Measurements from ENCODE around the gene SMARCD3.

Gene SMARCD3

GRCh38 chr7:151210087-151210854 lies 38.2 kb downstream of the SMARCD3 start, which contains the start of gene H2BK1:
H2BK1 (minus strand) TSS chr7:151210488; CDS start chr7:151210318, 170 bp downstream.
- no peak for DNase-seq (ENCODE audit: low read depth in 2 of 2)

- DNase-seq (ENCODE audit: low read depth in 2 of 2): no peak
These were observed 38.9 kb downstream of the SMARCD3 start for GRCh38 chr7:151209588-151209987.

DNA sequence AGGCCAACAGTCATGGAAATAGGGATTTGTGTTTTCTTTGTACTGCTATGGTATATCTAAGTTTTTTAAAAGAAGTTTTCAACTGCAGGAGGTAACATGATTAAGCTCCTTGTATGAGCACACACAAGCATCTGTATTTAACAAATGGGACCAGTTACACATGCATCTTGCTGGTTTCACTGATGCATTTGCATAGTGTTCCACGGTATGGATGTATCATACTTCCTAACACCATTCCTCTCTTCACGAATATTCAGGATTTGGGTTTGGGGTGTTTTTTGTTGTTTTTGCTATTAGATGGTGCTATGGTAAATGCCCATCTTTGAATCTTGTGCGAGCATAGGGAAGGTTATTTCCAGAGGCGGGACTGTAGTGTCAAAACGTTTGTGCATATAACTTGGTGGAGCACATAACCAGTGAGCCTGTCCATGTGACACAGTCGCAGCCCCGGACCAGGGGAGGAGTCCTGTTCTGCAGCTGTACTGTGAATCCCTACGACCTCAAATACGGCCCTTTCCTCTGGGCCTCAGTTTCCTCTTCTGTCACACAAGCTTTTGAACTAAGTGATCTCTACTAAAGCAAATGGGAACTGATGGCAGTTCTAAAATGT lies 40.1 kb downstream of the SMARCD3 start:
- DNase-seq (ENCODE audit: low read depth in 2 of 2): no peak

GRCh38 chr7:151207804-151208203 lies 40.7 kb downstream of the SMARCD3 start:
- DNase-seq (ENCODE audit: low read depth in 2 of 2): no peak

DNA sequence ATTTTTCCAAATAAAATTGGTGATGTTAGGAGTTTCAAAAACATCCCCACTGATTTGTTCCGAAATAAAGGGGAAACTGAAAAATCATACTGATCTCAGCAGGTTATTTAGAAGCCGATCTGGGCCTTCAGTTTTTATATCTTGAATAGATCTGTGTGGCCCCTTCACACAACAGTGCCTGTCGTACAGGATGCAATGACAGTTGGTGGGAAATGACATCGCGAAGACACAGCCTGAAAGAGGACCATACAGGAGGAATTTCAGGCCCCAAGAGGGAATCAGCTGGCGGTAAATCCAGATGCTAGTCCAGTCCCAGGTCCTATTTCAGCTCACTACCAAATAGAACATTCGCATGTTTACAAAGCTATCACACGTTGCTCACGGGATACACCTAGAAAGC lies 41.2 kb downstream of the SMARCD3 start:
- DNase-seq (ENCODE audit: low read depth in 2 of 2): no peak

DNA sequence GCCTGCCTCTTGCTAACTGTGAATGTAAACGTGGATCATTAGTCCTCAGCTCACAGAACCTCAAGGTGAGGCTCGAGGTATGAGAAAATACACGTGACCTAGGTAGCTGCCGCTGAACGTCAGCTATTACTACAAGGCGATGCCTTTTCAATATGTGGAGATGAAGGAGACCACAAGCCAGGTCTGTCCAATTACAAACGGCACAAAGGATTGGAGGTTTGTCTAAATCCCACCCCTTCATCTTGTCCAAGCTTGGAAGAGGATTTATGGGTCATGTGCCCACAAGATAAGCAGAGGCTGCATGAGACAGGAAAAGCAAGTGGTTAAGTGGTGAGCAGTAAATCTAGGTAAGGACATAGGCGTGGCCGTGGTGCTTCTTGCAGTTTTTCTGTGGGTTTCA lies 41.6 kb downstream of the SMARCD3 start:
- DNase-seq (ENCODE audit: low read depth in 2 of 2): no peak

DNA sequence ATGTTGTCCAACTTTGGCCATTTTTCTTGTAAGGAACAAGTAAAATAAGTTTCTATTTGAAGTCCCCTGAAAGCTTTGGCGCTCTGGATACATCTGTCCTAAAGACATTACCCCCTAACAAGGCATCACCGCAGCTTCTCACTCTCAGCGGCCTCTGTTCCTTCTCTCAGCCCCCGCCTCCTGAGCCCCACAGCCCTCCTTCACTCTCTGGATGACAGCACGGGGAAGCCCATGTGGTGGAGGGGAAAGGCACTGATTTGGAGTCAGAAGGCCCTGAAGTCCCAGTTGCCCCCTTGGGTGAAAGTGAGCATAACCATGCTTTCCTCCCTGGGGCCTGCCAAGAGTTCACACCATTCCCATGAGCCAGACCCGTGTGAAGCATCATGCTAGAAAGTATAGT lies 42.8 kb downstream of the SMARCD3 start:
- no peak for DNase-seq (ENCODE audit: low read depth in 2 of 2)

DNA sequence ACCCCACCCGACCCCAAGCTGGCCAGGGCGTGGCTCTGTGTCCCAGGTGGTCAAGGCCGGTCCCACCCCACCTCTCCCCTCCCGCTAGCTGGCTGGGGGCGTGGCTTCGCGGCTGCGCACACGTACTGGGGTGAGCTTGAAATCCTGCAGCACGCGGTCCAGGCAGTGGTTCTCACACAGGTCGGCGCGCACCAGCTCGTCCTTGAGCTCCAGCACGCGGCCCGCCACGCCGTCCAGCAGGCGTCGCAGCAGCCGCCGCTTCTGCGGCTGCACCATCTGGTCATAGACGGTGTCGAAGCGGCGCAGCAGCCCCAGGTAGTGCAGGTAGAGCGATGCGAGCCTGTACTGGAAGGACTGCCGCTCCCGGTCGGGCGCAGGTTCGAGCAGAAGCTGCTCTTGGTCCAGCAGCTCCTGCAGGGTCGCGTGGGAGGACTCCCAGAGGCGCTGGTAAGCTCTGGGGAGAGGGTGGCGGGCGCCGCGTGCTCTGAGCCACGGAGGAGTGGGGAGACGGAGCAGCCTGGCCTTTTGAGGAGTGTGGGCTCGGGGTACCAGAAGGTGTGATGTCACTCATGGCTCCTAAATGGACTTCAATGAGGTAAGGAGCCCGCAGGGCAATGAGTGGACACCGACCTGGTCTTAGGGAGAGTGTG lies 44.0 kb downstream of the SMARCD3 start:
- DNase-seq (ENCODE audit: low read depth in 2 of 2): no peak

DNA sequence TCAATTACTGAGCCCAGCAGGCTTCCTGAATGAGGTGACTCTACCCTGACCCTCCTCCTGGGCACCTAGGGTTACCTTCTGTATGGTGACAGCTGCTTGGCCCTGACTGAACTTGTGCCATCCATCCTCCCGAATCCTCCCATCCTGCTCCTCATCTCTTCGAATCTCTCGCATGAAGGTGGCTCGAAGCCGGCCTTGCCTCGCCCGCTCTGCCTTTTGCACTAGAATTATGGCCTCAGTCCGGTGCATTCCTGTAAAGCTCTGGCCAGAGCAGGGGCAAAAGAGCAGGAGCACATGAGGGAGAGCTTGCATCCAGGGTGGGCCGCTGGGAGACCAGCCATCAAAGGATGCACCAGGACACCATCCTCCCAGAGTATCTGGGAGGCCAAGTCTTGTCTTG lies 45.7 kb downstream of the SMARCD3 start:
- DNase-seq (ENCODE audit: low read depth in 2 of 2): no peak

GRCh38 chr7:151201751-151202150 lies 46.7 kb downstream of the SMARCD3 start:
- DNase-seq (ENCODE audit: low read depth in 2 of 2): no peak

GRCh38 chr7:151201344-151201743 lies 47.1 kb downstream of the SMARCD3 start:
- DNase-seq (ENCODE audit: low read depth in 2 of 2): no peak

DNA sequence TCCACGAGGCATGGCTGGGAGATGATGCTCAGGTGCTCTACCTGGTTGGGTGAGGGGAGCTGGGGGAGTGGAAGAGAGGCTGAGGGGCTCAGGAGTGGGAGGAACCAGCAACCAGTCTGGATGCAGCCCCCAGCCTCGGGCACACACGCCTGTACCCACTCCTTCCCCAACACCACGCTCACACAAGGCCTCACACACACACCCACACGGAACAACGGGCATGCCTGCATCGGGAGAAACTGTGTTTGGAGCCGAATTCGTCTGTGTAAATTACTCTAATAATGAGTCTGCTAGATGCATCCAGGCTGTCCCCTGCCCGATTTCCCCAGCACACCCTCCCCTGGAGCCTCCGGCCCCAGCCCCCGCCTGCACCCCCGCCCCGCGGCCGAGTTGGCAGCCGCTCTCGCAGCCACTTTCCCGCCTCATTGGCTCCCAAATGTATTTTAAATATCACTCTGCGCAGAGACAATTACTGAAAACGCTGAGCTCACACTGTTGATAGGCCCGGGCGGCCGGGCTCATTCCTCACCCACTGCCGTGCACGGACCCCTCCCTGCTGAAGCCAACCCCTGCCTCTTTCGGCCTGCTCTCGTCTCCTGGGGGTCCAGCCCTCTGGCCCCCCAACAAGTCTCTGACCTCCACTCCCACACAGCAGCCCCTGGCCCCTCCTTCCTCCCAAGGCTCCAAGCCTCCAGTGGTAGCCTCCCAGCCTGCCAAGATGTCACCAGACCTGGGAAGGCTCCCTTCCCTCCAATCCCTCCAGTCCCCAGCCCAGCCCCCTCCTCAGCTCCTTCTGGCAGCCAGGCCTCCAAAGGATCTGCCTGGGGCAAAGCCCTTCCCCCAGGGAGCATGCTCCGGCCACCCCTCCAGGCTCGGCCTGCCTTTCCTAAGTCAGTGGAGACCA lies 49.3 kb downstream of the SMARCD3 start:
- DNase-seq (ENCODE audit: low read depth in 2 of 2): no peak

GRCh38 chr7:151197932-151198331 lies 50.6 kb downstream of the SMARCD3 start:
- DNase-seq (ENCODE audit: low read depth in 2 of 2): no peak

DNA sequence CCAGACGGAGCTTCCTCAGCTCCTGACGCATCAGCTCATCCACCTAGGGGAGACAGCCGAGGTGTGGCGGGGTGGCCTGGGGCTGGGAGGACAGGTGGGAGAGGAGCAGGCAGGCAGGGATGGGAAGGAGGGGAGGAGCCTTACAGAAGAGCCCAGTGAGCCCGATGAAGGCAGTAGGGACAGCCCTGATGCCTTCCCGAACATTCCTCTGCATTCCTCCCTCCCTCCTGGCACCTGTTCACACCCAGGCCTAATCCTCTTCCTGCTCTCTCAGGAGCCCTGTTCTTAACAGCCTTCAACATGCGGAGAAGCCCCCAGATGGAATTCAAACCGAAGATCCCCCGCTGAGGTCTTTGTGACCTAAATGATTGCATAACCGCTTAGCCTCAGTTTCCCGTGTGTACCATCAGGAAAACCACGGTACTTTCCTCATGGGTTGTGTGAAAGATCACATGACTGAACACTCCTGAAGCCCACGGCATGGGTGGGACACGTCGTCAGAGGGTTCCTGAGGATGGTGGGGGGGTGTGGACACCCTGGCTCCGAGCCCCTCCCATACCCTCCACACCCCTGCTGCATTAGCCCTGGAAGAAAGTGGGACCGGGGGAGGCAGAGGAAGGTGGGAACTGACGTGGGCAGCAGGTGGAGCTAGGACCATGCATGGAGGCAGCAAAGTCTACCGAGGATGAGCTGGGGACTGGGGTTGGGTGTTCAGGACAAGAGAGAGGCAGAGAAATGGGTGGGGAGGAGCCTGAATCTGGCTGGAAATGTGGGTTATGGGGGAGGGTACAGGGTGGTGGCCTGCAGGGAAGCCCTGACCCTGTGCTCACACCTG lies 52.7 kb downstream of the SMARCD3 start:
- no peak for DNase-seq (ENCODE audit: low read depth in 2 of 2)

GRCh38 chr7:151194188-151194587 lies 54.3 kb downstream of the SMARCD3 start:
- DNase-seq (ENCODE audit: low read depth in 2 of 2): no peak

DNA sequence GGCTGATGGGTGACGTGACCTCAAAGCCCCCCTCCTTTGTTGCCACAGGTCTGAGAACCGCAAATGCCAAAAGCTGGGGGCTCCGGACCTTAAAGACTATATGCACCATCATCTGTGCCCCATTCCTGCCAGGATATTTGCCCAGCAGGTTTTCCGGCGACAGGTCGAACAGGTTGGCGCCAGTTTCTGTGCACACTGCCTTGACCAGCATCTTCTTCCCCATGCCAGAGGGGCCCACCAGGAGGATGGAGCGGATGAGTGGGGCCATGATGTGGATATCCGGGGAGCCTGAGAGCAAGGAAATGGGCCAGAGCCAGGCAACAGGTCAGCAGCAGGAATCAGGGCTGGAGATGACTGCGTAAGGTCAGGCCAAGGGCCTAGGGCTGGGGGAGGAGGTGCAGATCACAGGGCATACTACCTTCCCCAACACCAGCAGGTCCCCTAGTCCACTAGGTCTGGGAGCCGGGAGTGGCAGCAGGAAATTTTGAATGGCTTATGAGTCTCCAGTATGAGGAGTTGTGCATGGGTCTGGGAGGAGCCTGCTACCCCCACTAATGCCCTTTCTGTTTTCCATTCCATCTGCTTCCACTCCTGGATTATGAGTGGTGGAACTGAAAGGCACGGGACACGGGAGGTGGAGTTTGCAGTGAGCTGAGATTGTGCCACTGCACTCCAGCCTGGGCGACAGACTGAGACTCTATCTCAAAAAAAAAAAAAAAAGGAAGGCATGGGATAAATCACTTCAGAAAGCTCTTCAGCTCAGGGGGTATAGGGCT lies 55.1 kb downstream of the SMARCD3 start:
- DNase-seq (ENCODE audit: low read depth in 2 of 2): no peak

- DNase-seq (ENCODE audit: low read depth in 2 of 2): no peak
These were observed 56.4 kb downstream of the SMARCD3 start for GRCh38 chr7:151192002-151192539.

- no peak for DNase-seq (ENCODE audit: low read depth in 2 of 2)
These were observed 57.0 kb downstream of the SMARCD3 start for GRCh38 chr7:151191544-151191943.

DNA sequence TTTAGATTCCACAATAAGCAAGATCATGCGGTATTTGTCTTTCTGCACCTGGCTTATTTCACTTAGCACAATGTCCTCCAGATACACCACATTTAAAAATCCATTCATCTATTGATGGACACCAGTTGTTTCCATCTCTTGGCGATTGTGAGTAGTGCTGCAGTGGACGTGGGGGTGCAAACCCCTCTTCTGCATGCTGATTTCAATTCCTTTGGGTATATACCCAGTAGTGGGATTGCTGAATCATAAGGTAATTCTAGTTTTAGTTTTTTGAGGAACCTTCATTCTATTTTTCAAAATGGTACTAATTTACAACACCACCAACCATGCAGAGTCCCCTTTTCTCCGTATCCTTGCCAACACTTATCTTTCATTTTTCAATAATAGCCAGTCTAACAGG lies 59.5 kb downstream of the SMARCD3 start:
- DNase-seq (ENCODE audit: low read depth in 2 of 2): no peak

Measured in stimulated activated CD8-positive, alpha-beta memory T cell treated with anti-CD3 and anti-CD28 coated beads, Interleukin-15, amount 100 ng/mL, for 4 hours (primary cell).